ENCODE results near the gene MRGPRE. TPM values are rescaled to one million over a fixed set of nuclear protein-coding genes. Genes with fewer than 3 reads are reported as not detected.

MRGPRE gene
- total RNA-seq, 2 experiments from 2014 or later = not detected

- ATAC-seq (no peak), DNase-seq (no peak)
- H3K9me3 Mint-ChIP-seq = no peaks in the 10 kb centered on the region
- CTCF ChIA-PET = no interaction called here
- intact Hi-C loops (cut with micrococcal nuclease) = no loop called here
- no peaks in the 10 kb centered on the region for H3K36me3 Mint-ChIP-seq (ENCODE audit: low read depth)
- H3K27ac Mint-ChIP-seq = no peak overlapping the region
- no peak overlapping the region for H3K4me3 Mint-ChIP-seq
- no peak for TF ChIP-seq CTCF (IDR thresholded peaks at IDR 0.05)
- H3K4me1 Mint-ChIP-seq (ENCODE audit: low read depth) = peaks cover 4% of the 10 kb centered on the region
- POLR2A ChIA-PET = no interaction called here
- H3K27me3 Mint-ChIP-seq = peaks cover 6% of the 10 kb centered on the region
Measured at GRCh38 chr11:3206156-3206921, 25.9 kb downstream of the MRGPRE start.

- CTCF ChIA-PET = no interaction called here
- no peaks in the 10 kb centered on the region for H3K9me3 Mint-ChIP-seq
Measured at GRCh38 chr11:3205261-3206155, 26.7 kb downstream of the MRGPRE start.

GRCh38 chr11:3204141-3205015 is 27.8 kb downstream of the MRGPRE start:
- H3K27ac Mint-ChIP-seq = no peak overlapping the region
- H3K36me3 Mint-ChIP-seq (ENCODE audit: low read depth) = no peaks in the 10 kb centered on the region
- CTCF ChIA-PET = no interaction called here
- POLR2A ChIA-PET = no interaction called here
- DNase-seq (no peak), ATAC-seq (no peak)
- H3K27me3 Mint-ChIP-seq = peaks cover 10% of the 10 kb centered on the region
- intact Hi-C loops (cut with micrococcal nuclease) = no loop called here
- H3K4me3 Mint-ChIP-seq = no peak overlapping the region
- H3K9me3 Mint-ChIP-seq = no peaks in the 10 kb centered on the region
- TF ChIP-seq CTCF (IDR thresholded peaks at IDR 0.05) = no peak
- peaks cover 4% of the 10 kb centered on the region for H3K4me1 Mint-ChIP-seq (ENCODE audit: low read depth)

More at GRCh38 chr11:3205261-3206155, 26.7 kb downstream of the MRGPRE start:
- no peak for TF ChIP-seq CTCF (IDR thresholded peaks at IDR 0.05)
- H3K27ac Mint-ChIP-seq = no peak overlapping the region
- no peak overlapping the region for H3K4me3 Mint-ChIP-seq
- H3K27me3 Mint-ChIP-seq = peaks cover 9% of the 10 kb centered on the region
- no peak for DNase-seq
- intact Hi-C loops (cut with micrococcal nuclease) = no loop called here
- POLR2A ChIA-PET = no interaction called here
- H3K4me1 Mint-ChIP-seq (ENCODE audit: low read depth) = peaks cover 4% of the 10 kb centered on the region
- no peaks in the 10 kb centered on the region for H3K36me3 Mint-ChIP-seq (ENCODE audit: low read depth)
- ATAC-seq = no peak

GRCh38 chr11:3203221-3204043 is 28.8 kb downstream of the MRGPRE start:
- ChIA-PET CTCF (no interaction called here), POLR2A (no interaction called here)
- DNase-seq (no peak), ATAC-seq (no peak)
- H3K9me3 Mint-ChIP-seq = no peaks in the 10 kb centered on the region
- no peak overlapping the region for H3K4me3 Mint-ChIP-seq
- peaks cover 4% of the 10 kb centered on the region for H3K4me1 Mint-ChIP-seq (ENCODE audit: low read depth)
- no peak overlapping the region for H3K27ac Mint-ChIP-seq
- peaks cover 10% of the 10 kb centered on the region for H3K27me3 Mint-ChIP-seq
- TF ChIP-seq CTCF (IDR thresholded peaks at IDR 0.05) = no peak
- intact Hi-C loops (cut with micrococcal nuclease) = no loop called here
- no peaks in the 10 kb centered on the region for H3K36me3 Mint-ChIP-seq (ENCODE audit: low read depth)
